T47D (cell line): ENCODE measurements around the gene RPL18.
A peak's percentile ranks its signal among the peaks of the same experiment; 100 is the strongest.
"Not testable (repeated sequence)": the region's sequence is repeated elsewhere in the genome, so short reads cannot be mapped to it uniquely, and the experiment has no call there.

ENCODE experiments used
- DNase-seq, 2 experiments: peaks; one replicate each; pipeline versions ENCODE4 v3.0.0 to v3.0.0-alpha.2; 2011 to 2012; ENCODE audit warnings: low read depth in 1 of 2, low spot score in 1 of 2
- JUND ChIP-seq: IDR thresholded peaks from 2 replicates; pipeline ENCODE4 v1.6.1; 2012; ENCODE audit warnings: low read depth
- in situ Hi-C: cut with HindIII; loops from 2 replicates; pipeline ENCODE4 v1.10.0; 2016; ENCODE audit warnings: low sequenced_read_pairs, low pct_unique_long_range_greater_than_20kb

RPL18 gene

DNA sequence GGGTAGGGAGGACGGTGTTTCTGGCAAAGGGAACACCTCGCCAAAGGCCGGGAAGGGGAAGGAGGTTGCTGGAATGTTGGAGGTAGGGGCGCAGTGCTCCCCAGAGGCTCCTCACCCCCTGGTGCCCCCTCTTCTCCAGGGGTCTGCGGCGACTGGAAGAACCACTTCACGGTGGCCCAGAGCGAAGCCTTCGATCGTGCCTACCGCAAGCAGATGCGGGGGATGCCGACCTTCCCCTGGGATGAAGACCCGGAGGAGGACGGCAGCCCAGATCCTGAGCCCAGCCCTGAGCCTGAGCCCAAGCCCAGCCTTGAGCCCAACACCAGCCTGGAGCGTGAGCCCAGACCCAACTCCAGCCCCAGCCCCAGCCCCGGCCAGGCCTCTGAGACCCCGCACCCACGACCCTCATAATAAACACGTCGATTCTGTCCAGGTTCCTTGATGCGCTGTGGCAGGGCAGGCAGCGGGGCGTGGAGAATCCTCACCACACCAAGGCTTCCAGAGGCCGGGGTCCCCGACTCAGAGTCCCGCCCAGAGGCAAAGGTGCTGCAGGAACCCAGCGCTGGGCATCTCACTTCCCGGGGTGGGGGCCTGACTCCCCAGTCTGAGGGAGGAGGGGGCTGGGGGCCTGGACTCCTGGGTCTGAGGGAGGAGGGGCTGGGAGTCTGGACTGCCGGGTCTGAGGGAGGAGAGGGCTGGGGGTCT lies 19.8 kb downstream of the RPL18 start:
- no peak for DNase-seq
- no peak for TF ChIP-seq JUND
- in situ Hi-C loops = no loop called here

DNA sequence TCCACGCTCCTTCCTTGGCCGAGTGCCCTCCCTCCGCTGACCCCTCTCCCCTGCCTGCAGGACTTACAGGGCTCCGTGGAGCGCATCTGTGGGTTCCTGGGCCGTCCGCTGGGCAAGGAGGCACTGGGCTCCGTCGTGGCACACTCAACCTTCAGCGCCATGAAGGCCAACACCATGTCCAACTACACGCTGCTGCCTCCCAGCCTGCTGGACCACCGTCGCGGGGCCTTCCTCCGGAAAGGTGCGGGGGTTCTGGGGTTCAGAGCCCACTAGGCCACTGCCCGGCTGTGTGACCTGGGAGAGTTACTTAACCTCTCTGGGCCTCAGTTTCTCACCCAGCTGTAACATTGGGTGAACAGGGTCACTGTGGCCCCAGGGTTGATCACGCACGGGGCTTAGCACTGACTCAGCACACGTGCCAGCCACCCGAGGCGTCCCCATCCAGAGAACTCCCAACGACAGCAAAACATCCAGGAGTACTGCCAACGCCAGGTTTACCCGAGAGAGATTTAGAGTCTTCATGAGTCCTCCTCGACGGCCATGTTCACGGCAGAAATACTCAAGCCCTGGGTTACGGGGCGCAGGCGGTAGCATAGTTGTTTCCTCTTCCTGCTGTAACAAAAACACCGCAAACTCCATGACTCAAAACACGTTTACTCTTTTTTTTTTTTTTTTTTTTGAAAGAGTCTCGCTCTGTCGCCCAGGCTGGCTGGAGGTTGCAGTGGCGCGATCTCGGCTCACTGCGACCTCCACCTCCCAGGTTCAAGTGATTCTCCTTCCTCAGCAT lies 22.1 kb downstream of the RPL18 start:
- DNase-seq = no peak
- TF ChIP-seq JUND = no peak
- in situ Hi-C loops = no loop called here

DNA sequence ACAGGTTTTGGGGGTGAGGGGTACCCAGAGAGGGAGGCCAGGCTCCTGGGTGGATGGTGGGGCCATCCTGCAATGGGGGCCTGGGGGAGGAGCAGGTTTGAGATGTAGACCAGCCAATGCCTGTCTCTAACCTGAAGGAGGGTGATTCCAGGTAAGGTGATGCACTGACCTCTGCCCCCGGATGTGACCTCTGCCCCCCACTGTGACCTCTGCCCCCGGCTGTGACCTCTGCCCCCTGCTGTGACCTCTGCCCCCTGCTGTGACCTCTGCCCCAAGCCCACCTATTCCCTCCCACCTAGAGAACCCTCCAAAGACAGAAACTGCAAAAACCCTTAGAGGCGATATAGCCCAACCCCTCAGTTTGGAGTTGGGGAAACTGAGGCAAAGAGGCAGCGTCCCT lies 22.7 kb downstream of the RPL18 start:
- TF ChIP-seq JUND = no peak
- in situ Hi-C loops = no loop called here
- DNase-seq = no peak

DNA sequence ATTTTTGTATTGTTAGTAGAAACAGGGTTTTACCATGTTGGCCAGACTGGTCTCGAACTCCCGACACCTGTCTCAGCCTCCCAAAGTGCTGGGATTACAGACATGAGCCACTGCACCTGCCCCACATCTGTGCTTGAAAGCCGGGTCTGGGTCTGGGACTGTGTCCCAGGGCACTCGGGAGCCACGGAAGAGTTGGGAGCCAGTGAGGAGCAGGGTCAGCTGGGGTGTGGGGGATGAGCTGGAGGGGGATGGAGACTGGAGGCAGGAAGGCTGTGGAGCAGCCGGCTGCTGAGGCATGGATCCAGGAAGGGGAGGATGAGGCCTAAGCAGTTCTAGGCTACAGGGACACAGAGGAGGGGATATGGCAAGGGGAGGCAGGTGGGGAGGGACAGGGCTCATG lies 23.1 kb downstream of the RPL18 start:
- no peak for TF ChIP-seq JUND
- in situ Hi-C loops = no loop called here
- DNase-seq = no peak

DNA sequence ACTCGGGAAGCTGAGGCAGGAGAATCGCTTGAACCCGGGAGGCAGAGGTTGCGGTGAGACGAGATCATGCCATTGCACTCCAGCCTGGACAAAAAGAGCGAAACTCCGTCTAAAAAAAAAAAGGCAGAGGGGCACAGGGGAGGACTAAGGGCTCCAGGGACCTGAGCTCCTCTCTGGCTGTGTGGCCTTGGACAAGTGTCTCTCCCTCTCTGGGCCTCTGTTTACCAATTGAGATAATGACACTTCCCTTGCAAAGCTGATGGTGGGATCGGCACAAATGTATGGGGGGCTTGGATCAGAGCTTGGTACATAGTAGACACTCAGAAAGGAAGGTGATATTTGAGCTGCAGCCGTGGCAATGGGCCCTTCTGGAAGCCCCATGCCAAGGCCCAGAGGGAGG lies 23.8 kb downstream of the RPL18 start:
- in situ Hi-C loops = no loop called here
- TF ChIP-seq JUND = no peak

DNA sequence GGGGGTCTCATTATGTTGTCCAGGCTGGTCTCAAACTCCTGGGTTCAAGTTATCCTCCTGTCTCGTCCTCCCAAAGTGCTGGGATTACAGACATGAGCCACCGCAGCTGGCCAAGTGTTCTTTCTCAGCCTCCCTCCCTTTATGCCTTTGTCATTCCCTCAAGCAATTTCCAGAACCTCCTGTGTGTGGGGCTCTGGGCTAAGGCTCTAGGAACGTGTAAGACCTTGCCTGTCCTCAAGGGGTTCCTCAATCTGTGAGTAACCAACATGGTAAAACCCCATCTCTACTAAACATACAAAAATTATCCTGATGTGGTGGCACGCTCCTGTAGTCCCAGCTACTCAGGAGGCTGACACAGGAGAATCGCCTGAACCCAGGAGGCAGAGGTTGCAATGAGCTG lies 28.0 kb downstream of the RPL18 start:
- TF ChIP-seq JUND = no peak
- no peak for DNase-seq
- in situ Hi-C loops = no loop called here

More for the DNA sequence above, 23.8 kb downstream of the RPL18 start:
- DNase-seq = no peak

DNA sequence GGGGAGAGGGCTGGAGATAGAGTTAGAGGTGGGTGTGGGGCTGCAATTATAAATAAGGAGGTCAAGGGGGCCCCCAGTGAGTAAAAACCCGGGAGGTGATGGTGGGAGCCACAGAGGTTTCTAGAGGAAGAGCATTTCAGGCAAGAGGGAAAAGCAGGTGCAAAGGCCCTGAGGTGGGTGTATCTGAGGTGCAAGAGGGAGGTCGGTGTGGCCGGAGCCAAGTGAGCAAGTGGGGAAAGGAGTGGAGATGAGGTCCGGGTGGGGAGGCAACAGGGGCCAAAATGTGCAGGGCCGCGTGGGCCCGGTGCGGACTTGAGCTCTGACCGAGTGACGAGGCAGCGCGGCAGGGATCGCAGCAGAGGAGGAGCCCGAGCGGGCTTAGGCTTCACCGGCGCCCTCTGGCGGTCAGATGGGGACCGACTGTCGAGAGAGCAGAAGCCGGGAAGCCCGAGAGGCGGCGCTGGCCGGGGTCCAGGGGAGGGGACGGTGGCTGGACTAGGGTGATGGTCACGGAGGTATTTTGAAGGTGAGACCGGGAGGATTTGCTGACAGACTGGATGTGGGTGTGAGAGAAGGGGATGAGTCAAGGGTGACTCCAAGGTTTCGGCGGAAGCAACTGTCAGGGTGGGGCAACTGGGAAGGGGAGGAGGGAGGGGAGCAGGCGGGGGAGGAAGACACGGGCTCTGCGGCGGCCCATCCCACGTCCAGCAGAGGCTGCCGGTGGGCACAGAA lies 30.1 kb downstream of the RPL18 start:
- TF ChIP-seq JUND = no peak
- in situ Hi-C loops = no loop called here
- DNase-seq = peak; percentile 67 to 80

DNA sequence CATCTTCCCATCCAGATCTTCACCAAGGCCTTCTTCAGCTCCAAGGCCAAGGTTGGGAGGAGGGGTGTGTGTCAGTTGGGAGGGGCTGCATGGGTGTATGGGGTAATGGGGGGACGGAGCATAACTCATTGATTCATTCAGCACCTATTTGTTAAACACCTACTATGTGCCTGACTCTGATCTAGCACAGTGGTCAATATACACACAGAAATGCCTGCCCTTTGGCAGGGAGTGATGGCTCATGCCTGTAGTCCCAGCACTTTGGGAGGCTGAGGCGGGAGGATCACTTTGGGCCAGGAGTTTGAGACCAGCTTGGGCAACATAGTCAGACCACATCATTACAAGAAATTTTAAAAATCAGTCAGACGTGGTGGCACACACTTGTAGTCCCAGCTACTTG lies 31.6 kb downstream of the RPL18 start:
- no peak for DNase-seq
- no peak for TF ChIP-seq JUND
- in situ Hi-C loops = no loop called here

DNA sequence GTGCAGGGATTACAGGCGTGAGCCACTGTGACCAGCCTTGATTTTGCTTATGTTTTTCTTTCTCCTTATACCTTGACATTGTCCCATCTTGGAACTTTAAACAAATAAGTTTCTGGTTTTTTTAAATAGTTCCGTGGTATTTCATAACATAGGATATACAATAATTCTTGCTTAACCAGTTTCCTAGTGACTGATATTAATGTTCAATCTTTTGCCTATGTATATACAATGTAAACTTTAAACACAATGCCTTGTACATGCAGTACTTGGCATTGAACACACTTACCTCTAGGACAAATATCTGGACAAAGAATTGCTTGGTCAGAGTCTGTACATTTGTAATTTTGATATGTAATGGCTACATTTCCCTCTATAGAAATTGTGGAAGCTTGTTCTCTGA lies 36.8 kb downstream of the RPL18 start:
- in situ Hi-C loops = no loop called here
- TF ChIP-seq JUND = no peak
- DNase-seq = peak in 1 of 2 experiments; percentile 42

DNA sequence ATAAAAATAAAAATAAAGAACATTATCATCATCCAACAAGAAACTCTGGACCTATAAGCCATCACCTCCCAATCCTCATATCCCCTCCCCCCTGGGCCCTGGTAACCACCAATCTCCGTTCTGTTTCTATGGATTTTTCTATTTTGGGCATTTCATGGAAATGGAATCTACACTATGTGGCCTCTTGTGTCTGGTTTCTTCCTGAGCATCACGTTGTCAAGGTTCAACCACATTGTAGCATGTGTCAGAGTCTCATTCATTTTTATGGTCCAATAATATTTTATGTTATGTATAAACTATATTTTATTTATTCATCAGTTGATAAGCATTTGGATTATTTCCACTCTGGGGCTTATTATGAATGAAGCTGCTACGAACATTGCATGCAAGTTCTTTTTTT lies 40.1 kb downstream of the RPL18 start:
- in situ Hi-C loops = no loop called here
- no peak for DNase-seq
- TF ChIP-seq JUND = no peak

DNA sequence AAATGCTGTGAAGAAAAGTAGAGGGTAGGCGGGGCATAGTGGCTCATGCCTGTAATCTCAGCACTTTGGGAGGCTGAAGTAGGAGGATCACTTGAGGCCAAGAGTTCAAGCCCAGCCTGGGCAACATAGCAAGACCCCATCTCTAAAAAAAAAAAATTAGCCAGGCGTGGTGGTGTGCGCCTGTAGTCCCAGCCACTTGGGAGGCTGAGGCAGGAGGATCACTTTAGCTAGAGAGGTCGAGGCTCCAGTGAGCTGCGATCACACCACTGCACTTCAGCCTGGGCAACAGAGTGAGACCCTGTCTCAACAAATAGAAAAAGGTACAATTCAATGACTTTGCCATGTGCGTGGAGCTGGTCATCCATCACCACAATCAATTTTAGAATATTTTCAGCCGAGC lies 41.1 kb downstream of the RPL18 start:
- in situ Hi-C loops, DNase-seq: not testable (repeated sequence)

DNA sequence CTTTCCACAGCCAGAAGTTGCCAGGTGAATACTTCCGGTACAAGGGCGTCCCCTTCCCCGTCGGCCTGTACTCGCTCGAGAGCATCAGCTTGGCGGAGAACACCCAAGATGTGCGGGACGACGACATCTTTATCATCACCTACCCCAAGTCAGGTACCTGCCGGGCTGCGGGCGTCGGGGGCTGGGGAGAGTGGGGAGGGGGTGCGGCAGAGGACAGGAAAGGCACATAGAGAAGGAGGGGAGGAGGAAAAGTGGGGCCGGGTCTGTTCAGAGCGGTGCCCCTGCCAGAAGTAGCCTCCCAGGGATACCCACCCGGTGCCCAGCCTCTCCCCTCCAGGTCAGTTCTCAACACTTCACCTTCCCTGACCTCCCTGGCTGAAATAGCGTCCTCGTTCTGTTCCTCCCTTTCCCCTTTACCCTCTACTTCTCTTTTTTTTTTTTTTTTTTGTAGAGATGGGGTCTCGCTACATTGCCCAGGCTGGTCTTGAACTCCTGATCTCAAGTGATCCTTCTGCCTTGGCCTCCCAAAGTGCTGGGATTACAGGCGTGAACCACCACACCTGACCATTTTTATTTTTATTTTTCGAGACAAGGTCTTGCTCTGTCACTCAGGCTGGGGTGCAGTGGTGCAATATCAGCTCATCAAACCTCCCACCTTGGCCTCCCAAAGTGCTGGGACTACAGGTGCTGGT lies 42.9 kb downstream of the RPL18 start:
- no peak for DNase-seq
- in situ Hi-C loops = no loop called here
- no peak for TF ChIP-seq JUND

DNA sequence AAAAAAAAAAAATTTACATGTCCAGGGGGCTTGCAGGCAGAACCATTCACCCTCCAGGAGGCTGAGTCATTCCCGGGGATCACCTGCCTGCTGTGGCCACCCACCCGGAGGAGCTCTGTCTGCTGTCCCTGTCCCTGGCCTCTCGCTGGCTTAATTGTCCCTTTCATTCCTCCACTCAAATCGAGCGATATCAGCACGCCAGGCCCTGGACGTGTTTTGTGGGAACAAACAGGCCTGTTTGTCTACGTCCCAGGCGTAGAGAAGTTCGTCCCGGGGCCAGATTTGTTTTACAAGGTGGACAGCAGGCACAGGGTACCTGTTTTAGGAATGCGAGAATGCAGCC lies 45.8 kb downstream of the RPL18 start:
- DNase-seq = peak in 1 of 2 experiments; percentile 56
- TF ChIP-seq JUND = no peak
- in situ Hi-C loops = no loop called here
